PC-9 (cell line): Measurements from ENCODE around the gene TMEM108. TPM values are rescaled to one million over a fixed set of nuclear protein-coding genes. Genes with fewer than 3 reads are reported as not detected.

Experiments used
- BruUV-seq: library from RNA; stranded (reverse); fragments of 400-500 nt; replicated peaks from 2 replicates; lab custom pipeline; 2021; lab: Mats Ljungman, UMichigan
- CTCF ChIA-PET: fragments of 300-600 bp; sonication (Branson Sonifier 250); formaldehyde crosslinking; loops from one replicate; lab custom pipeline; 2022; ENCODE audit warnings: antibody characterized with exemption; lab: Charles Lee
- POLR2A ChIA-PET: fragments of 300-600 bp; sonication (Branson Sonifier 250); formaldehyde crosslinking; loops from one replicate; lab custom pipeline; 2022; ENCODE audit warnings: antibody characterized with exemption; ENCODE audit not compliant: unreplicated experiment; lab: Charles Lee
- DNase-seq, 2 experiments: peaks; one replicate each; pipeline versions ENCODE4 v3.0.0 to v3.0.0-alpha.2; 2015 to 2022; ENCODE audit warnings: mixed read lengths in 1 of 2
- H2AFZ ChIP-seq: fragments of 200-600 bp; sonication (generic); 2 replicates; pipeline ENCODE4 v1.8.1; 2017; ENCODE audit warnings: antibody characterized with exemption
- H3F3A ChIP-seq: fragments of 200-600 bp; sonication (generic); 2 replicates; pipeline ENCODE4 v1.8.1; 2017; ENCODE audit warnings: antibody characterized with exemption, mild to moderate bottlenecking, low read depth; ENCODE audit not compliant: insufficient read depth
- H3K27ac ChIP-seq: fragments of 200-600 bp; sonication (generic); 2 replicates; pipeline ENCODE4 v1.6.1; 2016; ENCODE audit warnings: mixed run types
- H3K27me3 ChIP-seq: fragments of 200-600 bp; sonication (generic); 2 replicates; pipeline ENCODE4 v1.6.1; 2016; ENCODE audit warnings: low read depth, mixed run types; ENCODE audit not compliant: insufficient read depth
- H3K36me3 ChIP-seq: fragments of 200-600 bp; sonication (generic); 2 replicates; pipeline ENCODE4 v1.6.1; 2016; ENCODE audit warnings: low read depth, mixed run types
- H3K4me1 ChIP-seq: fragments of 200-600 bp; sonication (generic); replicated peaks from 2 replicates; pipeline ENCODE4 v1.6.1; 2016; ENCODE audit warnings: mixed run types; ENCODE audit not compliant: insufficient read depth
- H3K4me2 ChIP-seq: fragments of 200-600 bp; sonication (generic); 2 replicates; pipeline ENCODE4 v1.6.1; 2017; ENCODE audit warnings: mixed run types
- H3K4me3 ChIP-seq: fragments of 200-600 bp; sonication (generic); 2 replicates; pipeline ENCODE4 v1.6.1; 2016; ENCODE audit warnings: mixed run types
- H3K79me2 ChIP-seq: fragments of 200-600 bp; sonication (generic); 2 replicates; pipeline ENCODE4 v1.6.1; 2017; ENCODE audit warnings: low read depth, mixed run types
- H3K9me2 ChIP-seq: fragments of 200-600 bp; sonication (generic); 2 replicates; pipeline ENCODE4 v1.8.1; 2017; ENCODE audit warnings: mild to moderate bottlenecking; ENCODE audit not compliant: insufficient read depth
- H3K9me3 ChIP-seq: fragments of 200-600 bp; sonication (generic); 2 replicates; pipeline ENCODE4 v1.8.1; 2016; ENCODE audit warnings: low read depth; ENCODE audit not compliant: insufficient read depth
- H4K20me1 ChIP-seq: fragments of 200-600 bp; sonication (generic); 2 replicates; pipeline ENCODE4 v1.8.1; 2017; ENCODE audit not compliant: insufficient read depth
- EZH2 ChIP-seq: fragments of 200-600 bp; sonication (generic); IDR thresholded peaks from 2 replicates; pipeline ENCODE4 v1.8.0; 2017; ENCODE audit warnings: antibody characterized with exemption, low read depth
- intact Hi-C: fragments of 100-400 bp; cut with micrococcal nuclease; formaldehyde crosslinking; loops from one replicate; pipeline ENCODE4 v1.10.0; 2022; ENCODE audit not compliant: unreplicated experiment
- total RNA-seq: library from RNA; stranded (reverse); gene quantifications from 2 replicates; pipeline ENCODE4 v1.2.3, GENCODE V29; 2021
- TF ChIP-seq, protein P1 (sequence below): fragments of 200-600 bp; sonication (generic); conservative IDR thresholded peaks from 2 replicates; pipeline ENCODE4 v1.6.1; 2017; ENCODE audit warnings: mixed run types, antibody characterized with exemption, mild to moderate bottlenecking, moderate library complexity

TMEM108 gene
- total RNA-seq, 1 experiment from 2014 or later: not detected

DNA sequence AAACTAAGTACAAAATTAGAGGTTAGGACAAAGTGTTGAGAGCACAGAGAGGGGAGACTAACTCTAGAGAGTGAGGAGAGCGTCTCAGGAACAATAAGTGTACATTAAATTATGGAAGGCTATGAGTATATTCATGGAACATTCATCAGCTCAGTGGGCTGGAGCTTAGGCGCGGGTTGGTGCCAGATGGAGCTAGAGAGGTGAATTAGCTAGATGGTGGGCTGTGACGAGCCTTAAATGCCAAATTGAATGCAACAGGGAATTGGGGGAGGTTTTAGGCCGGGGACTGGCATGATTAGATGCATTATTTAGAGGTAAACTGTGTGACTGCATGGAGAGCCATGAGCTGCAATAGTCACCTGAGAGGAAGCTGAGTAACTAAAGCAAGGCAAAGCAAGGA lies 97.1 kb downstream of the TMEM108 start:
- intact Hi-C loops: no loop called here
- no TSS peak for BruUV-seq
- CTCF ChIA-PET: no interaction called here
- POLR2A ChIA-PET: no interaction called here
- Histone ChIP-seq H3F3A (no peaks in the 10 kb centered on the region), H3K36me3 (no peaks in the 10 kb centered on the region), H3K4me2 (no peak overlapping the region), H3K9me2 (no peaks in the 10 kb centered on the region), H3K79me2 (no peaks in the 10 kb centered on the region), H3K27ac (no peak overlapping the region), H4K20me1 (no peaks in the 10 kb centered on the region), H3K27me3 (peaks cover 20% of the 10 kb centered on the region), H3K4me3 (no peak overlapping the region), H2AFZ (no peak overlapping the region), H3K4me1 (no peaks in the 10 kb centered on the region), H3K9me3 (no peaks in the 10 kb centered on the region)
- no peak for DNase-seq
- no peak for TF ChIP-seq EZH2
- TF ChIP-seq, protein P1, sequence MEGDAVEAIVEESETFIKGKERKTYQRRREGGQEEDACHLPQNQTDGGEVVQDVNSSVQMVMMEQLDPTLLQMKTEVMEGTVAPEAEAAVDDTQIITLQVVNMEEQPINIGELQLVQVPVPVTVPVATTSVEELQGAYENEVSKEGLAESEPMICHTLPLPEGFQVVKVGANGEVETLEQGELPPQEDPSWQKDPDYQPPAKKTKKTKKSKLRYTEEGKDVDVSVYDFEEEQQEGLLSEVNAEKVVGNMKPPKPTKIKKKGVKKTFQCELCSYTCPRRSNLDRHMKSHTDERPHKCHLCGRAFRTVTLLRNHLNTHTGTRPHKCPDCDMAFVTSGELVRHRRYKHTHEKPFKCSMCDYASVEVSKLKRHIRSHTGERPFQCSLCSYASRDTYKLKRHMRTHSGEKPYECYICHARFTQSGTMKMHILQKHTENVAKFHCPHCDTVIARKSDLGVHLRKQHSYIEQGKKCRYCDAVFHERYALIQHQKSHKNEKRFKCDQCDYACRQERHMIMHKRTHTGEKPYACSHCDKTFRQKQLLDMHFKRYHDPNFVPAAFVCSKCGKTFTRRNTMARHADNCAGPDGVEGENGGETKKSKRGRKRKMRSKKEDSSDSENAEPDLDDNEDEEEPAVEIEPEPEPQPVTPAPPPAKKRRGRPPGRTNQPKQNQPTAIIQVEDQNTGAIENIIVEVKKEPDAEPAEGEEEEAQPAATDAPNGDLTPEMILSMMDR: no peak

DNA sequence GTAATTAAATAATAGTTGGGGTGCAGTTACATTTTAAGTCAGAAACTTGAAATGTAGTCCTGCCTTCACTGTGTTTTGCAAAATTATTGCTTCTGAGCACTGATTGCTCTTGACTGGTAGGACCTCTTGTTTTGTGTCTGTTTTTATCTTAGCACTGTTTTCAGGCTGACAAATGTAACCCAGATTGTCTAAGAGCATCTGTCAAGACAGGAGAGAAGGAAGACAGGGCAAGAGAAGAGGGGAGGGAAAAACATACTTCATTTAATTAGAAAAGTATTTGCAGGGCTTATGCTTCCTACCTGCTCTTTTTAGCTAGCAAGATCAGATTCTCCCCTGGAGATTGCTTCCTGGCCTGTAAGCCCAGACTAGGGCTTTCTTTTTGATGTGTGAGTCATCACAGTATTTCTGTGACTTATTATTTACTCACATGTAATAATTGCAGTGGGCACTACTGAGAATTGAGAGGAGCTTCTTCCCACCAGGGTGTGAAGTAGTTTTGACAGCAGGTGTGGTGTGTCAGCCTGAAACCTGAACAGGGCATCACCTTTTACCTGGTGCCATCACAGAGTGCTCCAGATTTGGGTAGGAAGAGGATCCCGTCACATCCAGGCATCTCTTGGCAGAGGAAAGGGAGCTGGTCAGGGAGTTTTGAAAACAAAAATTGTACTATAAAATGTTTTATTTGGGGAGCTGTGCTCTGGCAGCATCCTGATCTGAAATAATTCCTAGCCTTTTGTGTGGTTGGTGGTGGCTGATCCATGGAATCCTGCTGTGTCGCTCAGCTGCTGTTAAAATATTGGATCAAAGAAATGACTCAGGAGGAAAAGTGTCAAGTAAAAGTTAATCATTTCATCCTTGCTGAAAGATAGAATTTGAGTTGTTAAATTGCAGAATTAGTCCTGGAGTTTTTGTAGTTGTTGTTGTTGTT lies 98.2 kb downstream of the TMEM108 start:
- no peak overlapping the region for H3K27ac ChIP-seq
- no peaks in the 10 kb centered on the region for H3K79me2 ChIP-seq
- no peaks in the 10 kb centered on the region for H4K20me1 ChIP-seq
- no peak for DNase-seq
- intact Hi-C loops: no loop called here
- H2AFZ ChIP-seq: no peak overlapping the region
- POLR2A ChIA-PET: no interaction called here
- no peaks in the 10 kb centered on the region for H3F3A ChIP-seq
- CTCF ChIA-PET: no interaction called here
- no peaks in the 10 kb centered on the region for H3K36me3 ChIP-seq
- no peak overlapping the region for H3K4me2 ChIP-seq
- peaks cover 19% of the 10 kb centered on the region for H3K27me3 ChIP-seq
- H3K4me1 ChIP-seq: no peaks in the 10 kb centered on the region
- BruUV-seq: no TSS peak
- TF ChIP-seq, protein P1: no peak
- no peak for TF ChIP-seq EZH2
- no peaks in the 10 kb centered on the region for H3K9me3 ChIP-seq
- no peaks in the 10 kb centered on the region for H3K9me2 ChIP-seq
- no peak overlapping the region for H3K4me3 ChIP-seq

DNA sequence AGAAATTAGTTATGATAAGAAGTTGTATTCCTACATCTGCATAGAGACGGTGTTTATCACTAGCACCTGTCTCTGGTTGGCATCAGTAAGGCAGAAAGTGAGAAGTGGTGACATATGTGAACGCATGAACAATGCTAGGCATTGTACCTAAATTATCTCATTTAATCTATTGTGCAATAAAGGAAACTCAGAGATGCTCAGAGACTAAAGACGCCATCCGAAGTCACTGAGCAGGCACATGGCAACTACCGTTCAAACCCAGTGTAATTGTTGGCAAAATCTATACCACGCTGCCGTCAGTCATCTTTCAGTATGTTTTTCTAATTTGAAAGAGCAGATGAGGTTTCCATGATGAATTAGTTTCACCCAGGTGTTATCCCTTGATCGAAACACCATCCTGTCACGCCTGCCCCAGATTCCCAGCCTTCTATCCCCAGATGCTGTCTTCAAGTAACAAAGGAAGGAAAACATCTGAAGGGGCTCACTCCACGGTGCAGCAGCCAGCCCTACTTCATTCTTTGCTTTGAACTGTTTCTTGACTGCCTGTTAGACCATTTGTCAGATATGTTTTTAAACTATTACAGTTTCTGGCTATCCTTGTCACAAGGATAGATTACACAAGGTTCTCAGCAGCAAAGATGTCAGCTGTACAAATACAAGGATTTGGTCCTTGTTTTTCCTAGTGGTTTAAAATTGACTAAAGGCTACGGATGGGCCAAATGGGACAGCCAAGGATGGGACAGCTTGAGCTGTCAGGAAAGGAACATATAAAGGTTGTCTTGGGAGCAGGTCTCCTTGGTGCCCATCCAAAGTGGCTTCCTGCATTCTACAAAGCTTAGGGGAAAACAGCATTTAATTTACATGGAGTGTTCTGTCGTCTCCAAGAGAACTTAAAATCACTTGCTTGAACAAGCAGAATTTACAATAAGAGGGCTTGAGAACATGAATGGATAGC lies 99.1 kb downstream of the TMEM108 start:
- H3K4me1 ChIP-seq: no peaks in the 10 kb centered on the region
- DNase-seq: no peak
- no peak overlapping the region for H3K4me2 ChIP-seq
- CTCF ChIA-PET: interaction anchor here (0.7 kb wide), 1 partner anchor 369 kb away, joined by 3 read pairs; no protein-coding TSS in a partner anchor
- POLR2A ChIA-PET: no interaction called here
- H3K9me2 ChIP-seq: no peaks in the 10 kb centered on the region
- intact Hi-C loops: no loop called here
- H3K79me2 ChIP-seq: no peaks in the 10 kb centered on the region
- peaks cover 19% of the 10 kb centered on the region for H3K27me3 ChIP-seq
- H3F3A ChIP-seq: no peaks in the 10 kb centered on the region
- no peaks in the 10 kb centered on the region for H3K9me3 ChIP-seq
- BruUV-seq: no TSS peak
- H4K20me1 ChIP-seq: no peaks in the 10 kb centered on the region
- no peak overlapping the region for H2AFZ ChIP-seq
- TF ChIP-seq, protein P1: no peak
- no peak for TF ChIP-seq EZH2
- no peak overlapping the region for H3K4me3 ChIP-seq
- H3K36me3 ChIP-seq: no peaks in the 10 kb centered on the region
- H3K27ac ChIP-seq: no peak overlapping the region
